Measurements from ENCODE around the gene CLHC1. TPM values are rescaled to one million over a fixed set of nuclear protein-coding genes. Genes with fewer than 3 reads are reported as not detected.
A peak's percentile ranks its signal among the peaks of the same experiment; 100 is the strongest.

CLHC1 gene
- polyA plus RNA-seq, 4 donors, result 3.2 to 16.2 (median 3.5) TPM

DNA sequence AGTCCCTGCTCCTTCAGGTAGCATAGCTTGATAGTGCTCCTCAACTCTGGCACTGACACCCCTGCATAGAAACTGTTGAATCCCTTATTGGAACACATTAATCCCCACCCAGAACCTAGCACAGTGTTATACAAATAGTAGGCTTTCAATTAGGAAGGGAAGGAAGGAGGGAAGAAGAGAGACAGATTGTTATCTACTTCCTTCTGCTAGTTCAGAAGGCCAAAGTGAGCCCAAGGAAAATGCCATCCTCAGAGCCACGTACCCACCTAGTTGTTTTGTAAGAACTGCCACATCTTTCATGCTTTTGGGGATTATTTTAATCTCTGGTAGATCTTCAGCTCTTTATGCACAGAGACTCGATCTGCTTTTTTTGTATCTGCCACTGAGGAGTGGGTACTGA is 75.1 kb downstream of the CLHC1 start:
- H3K4me1 ChIP-seq (ENCODE audit: control insufficient read depth in 3 of 3, insufficient read depth in 2 of 3, low read depth in 1 of 3, low read length in 2 of 3), result peaks cover 7 to 67% (median 24%) of the 10 kb centered on the region in 3 donors
- 57 to 75% (median 73%) methylated on average over 2 of the region's 2 CpGs for WGBS, 3 donors
- H3K27me3 ChIP-seq (ENCODE audit: control insufficient read depth in 3 of 3, insufficient read depth in 3 of 3, low read length in 3 of 3), result no peaks in the 10 kb centered on the region
- H3K9me3 ChIP-seq (ENCODE audit: control insufficient read depth in 2 of 2, insufficient read depth in 1 of 2, low read depth in 1 of 2, low read length in 1 of 2), result no peaks in the 10 kb centered on the region
- FAIRE-seq, result no peak
- no peak overlapping the region for H3K4me3 ChIP-seq (ENCODE audit: low read depth in 1 of 3, low read length in 3 of 3)
- H3K36me3 ChIP-seq (ENCODE audit: control insufficient read depth in 3 of 3, insufficient read depth in 2 of 3, low read depth in 1 of 3, low read length in 3 of 3), result no peaks in the 10 kb centered on the region
- DNase-seq, result no peak
- H3K27ac ChIP-seq (ENCODE audit: low read depth in 1 of 3, low read length in 2 of 3), result peak overlapping the region in 1 of 3 donors; percentile 19

DNA sequence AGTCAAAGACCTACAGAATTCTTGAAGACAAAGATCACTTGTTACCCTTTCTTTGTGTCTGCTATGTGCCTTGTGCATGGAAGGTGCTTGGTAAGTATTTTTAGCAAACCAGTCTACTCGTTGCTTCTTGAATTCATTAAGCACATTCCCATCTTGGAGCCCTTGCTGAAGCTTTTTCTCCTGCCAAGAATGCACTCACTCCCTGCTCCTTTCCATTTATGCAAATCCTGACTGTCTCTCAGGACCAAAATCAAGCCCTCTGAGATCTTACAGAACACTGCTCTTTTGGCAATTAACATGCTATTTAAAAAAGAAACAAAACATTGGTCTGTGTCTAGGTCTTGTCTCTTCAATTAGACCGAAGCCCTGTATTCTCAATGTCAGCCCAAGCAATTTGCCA is 75.8 kb downstream of the CLHC1 start:
- Histone ChIP-seq H3K27me3 (ENCODE audit: control insufficient read depth in 3 of 3, insufficient read depth in 3 of 3, low read length in 3 of 3) (no peaks in the 10 kb centered on the region), H3K4me3 (ENCODE audit: low read depth in 1 of 3, low read length in 3 of 3) (no peak overlapping the region), H3K4me1 (ENCODE audit: control insufficient read depth in 3 of 3, insufficient read depth in 2 of 3, low read depth in 1 of 3, low read length in 2 of 3) (peaks cover 7 to 67% (median 24%) of the 10 kb centered on the region in 3 donors), H3K36me3 (ENCODE audit: control insufficient read depth in 3 of 3, insufficient read depth in 2 of 3, low read depth in 1 of 3, low read length in 3 of 3) (no peaks in the 10 kb centered on the region), H3K9me3 (ENCODE audit: control insufficient read depth in 2 of 2, insufficient read depth in 1 of 2, low read depth in 1 of 2, low read length in 1 of 2) (no peaks in the 10 kb centered on the region), H3K27ac (ENCODE audit: low read depth in 1 of 3, low read length in 2 of 3) (peak overlapping the region in 1 of 3 donors; percentile 19)
- FAIRE-seq (no peak), DNase-seq (no peak)
- WGBS, 3 donors, result 59 to 66% (median 64%) methylated on average over 2 of the region's 2 CpGs

DNA sequence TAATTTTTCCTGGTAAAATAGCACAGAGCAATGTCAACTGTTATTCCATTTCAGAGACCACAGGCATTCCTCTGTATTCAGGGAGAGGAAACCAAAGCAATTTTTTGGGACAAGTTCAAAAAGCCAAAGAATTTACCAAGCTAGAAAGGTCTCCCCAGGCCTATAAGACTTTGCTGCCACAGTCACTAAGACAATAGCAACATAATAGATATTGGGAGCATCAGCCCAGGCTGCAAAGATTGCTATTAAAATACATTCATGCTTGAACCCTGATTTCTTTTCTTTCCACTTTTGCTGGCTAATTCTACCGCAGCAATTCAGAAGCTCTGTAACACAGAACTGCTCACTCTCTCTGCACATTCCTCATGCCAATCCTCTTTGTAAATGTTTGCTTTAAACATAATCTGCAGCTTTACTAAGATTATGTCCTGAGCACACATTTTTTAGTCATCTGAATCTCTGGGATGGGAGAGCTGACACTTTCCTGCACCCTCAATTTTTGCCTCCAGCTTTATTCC is 76.3 kb downstream of the CLHC1 start:
- Histone ChIP-seq H3K4me1 (ENCODE audit: control insufficient read depth in 3 of 3, insufficient read depth in 2 of 3, low read depth in 1 of 3, low read length in 2 of 3) (peaks cover 7 to 67% (median 24%) of the 10 kb centered on the region in 3 donors), H3K27ac (ENCODE audit: low read depth in 1 of 3, low read length in 2 of 3) (no peak overlapping the region), H3K9me3 (ENCODE audit: control insufficient read depth in 2 of 2, insufficient read depth in 1 of 2, low read depth in 1 of 2, low read length in 1 of 2) (no peaks in the 10 kb centered on the region), H3K4me3 (ENCODE audit: low read depth in 1 of 3, low read length in 3 of 3) (no peak overlapping the region), H3K27me3 (ENCODE audit: control insufficient read depth in 3 of 3, insufficient read depth in 3 of 3, low read length in 3 of 3) (no peaks in the 10 kb centered on the region), H3K36me3 (ENCODE audit: control insufficient read depth in 3 of 3, insufficient read depth in 2 of 3, low read depth in 1 of 3, low read length in 3 of 3) (no peaks in the 10 kb centered on the region)
- 59 to 65% (median 63%) methylated on average over 1 of the region's 1 CpG for WGBS, 3 donors
- DNase-seq (no peak), FAIRE-seq (no peak)

DNA sequence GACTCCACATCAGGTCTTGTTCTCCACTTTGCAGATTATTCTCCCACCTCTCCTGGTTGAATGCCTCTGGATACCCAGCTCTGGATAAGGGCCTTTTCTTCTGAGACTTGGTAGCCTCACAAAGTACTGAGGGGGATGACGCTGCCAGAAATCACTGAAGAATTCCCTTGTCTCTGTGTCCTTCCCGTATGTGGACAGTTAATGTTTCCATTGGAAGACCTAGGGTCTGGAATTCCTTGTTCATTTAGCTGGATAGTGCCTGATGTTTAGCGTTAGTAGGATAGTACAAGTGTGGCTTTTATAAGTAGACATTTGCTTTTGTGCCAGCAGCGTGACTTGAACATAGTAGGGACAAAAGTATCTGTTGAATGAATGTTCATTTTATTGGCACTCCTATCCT is 76.9 kb downstream of the CLHC1 start:
- no peaks in the 10 kb centered on the region for H3K9me3 ChIP-seq (ENCODE audit: control insufficient read depth in 2 of 2, insufficient read depth in 1 of 2, low read depth in 1 of 2, low read length in 1 of 2)
- no peak for FAIRE-seq
- peaks cover 7 to 67% (median 24%) of the 10 kb centered on the region in 3 donors for H3K4me1 ChIP-seq (ENCODE audit: control insufficient read depth in 3 of 3, insufficient read depth in 2 of 3, low read depth in 1 of 3, low read length in 2 of 3)
- no peak overlapping the region for H3K27ac ChIP-seq (ENCODE audit: low read depth in 1 of 3, low read length in 2 of 3)
- 80 to 88% (median 87%) methylated on average over 4 of the region's 4 CpGs for whole genome bisulfite sequencing, 3 donors
- H3K4me3 ChIP-seq (ENCODE audit: low read depth in 1 of 3, low read length in 3 of 3), result no peak overlapping the region
- H3K27me3 ChIP-seq (ENCODE audit: control insufficient read depth in 3 of 3, insufficient read depth in 3 of 3, low read length in 3 of 3), result no peaks in the 10 kb centered on the region
- DNase-seq, result no peak
- no peaks in the 10 kb centered on the region for H3K36me3 ChIP-seq (ENCODE audit: control insufficient read depth in 3 of 3, insufficient read depth in 2 of 3, low read depth in 1 of 3, low read length in 3 of 3)

DNA sequence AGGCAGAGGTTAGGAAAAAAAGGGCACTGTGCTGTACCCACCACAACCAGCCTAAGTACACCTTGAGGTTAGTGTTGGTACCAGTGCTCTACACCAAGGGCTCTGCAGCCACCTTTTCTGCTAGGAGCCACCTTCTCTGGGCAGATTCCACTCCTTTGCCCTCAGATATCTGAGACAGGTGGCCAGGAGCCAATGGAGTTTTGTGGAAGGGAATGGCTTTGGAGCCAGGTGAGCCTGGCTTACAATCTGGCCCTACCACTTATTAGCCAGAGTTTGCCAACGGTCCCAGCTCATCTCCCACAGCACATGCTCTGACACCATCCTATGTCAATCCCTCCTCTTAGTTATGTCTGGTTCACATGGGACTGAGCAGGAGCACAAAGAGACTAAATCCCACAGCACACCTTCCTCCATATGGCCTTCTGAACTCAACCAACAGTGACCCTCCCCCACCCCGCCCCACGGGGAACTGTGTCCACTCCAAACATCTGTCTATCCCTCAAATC is 77.5 kb downstream of the CLHC1 start:
- H3K27ac ChIP-seq (ENCODE audit: low read depth in 1 of 3, low read length in 2 of 3), result peak overlapping the region in 1 of 3 donors; percentile 59
- DNase-seq, result no peak

DNA sequence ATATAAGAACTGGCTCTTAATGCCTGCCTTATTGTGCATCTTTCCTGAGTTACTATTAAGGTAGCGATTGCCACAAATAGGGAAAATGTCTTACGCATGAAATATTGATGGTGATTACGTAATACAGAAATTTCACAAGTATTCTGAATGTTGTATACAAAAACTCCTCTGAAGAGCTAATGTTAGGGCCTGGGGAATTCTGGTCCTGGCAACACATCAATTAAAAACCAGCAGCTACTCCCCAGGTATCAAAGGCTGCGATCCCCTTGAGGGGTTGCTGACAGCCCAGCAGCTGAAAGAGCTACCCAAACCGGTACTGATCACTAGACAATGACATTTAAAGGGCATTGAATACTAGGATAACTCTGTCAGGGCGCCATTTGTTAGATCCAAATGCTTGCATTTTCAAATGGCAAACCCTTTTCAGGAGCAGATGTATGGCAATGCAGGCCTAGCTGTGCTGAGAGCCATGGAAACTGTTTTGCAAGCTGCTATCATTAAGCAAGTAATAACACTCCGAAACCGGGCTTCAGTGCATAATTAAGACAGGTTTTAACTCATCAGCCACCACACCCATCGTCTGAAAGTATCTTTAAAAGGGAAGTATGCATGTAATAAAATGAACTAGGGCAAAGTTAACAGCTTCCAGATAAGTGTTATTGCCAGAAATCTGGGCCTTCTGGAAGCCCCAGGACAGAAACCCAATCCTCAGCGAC is 78.4 kb downstream of the CLHC1 start:
- peaks cover 7 to 58% (median 19%) of the 10 kb centered on the region in 3 donors for H3K4me1 ChIP-seq (ENCODE audit: control insufficient read depth in 3 of 3, insufficient read depth in 2 of 3, low read depth in 1 of 3, low read length in 2 of 3)
- FAIRE-seq, result no peak
- no peaks in the 10 kb centered on the region for H3K27me3 ChIP-seq (ENCODE audit: control insufficient read depth in 3 of 3, insufficient read depth in 3 of 3, low read length in 3 of 3)
- no peak overlapping the region for H3K4me3 ChIP-seq (ENCODE audit: low read depth in 1 of 3, low read length in 3 of 3)
- H3K36me3 ChIP-seq (ENCODE audit: control insufficient read depth in 3 of 3, insufficient read depth in 2 of 3, low read depth in 1 of 3, low read length in 3 of 3), result no peaks in the 10 kb centered on the region
- 32 to 61% (median 49%) methylated on average over 10 of the region's 10 CpGs for WGBS, 3 donors
- no peaks in the 10 kb centered on the region for H3K9me3 ChIP-seq (ENCODE audit: control insufficient read depth in 2 of 2, insufficient read depth in 1 of 2, low read depth in 1 of 2, low read length in 1 of 2)
- peak overlapping the region in 2 of 3 donors; percentile 28 to 59 for H3K27ac ChIP-seq (ENCODE audit: low read depth in 1 of 3, low read length in 2 of 3)
- DNase-seq, result peak; percentile 58 to 78

More for the DNA sequence above, 77.5 kb downstream of the CLHC1 start:
- Histone ChIP-seq H3K4me3 (ENCODE audit: low read depth in 1 of 3, low read length in 3 of 3) (no peak overlapping the region), H3K36me3 (ENCODE audit: control insufficient read depth in 3 of 3, insufficient read depth in 2 of 3, low read depth in 1 of 3, low read length in 3 of 3) (no peaks in the 10 kb centered on the region), H3K9me3 (ENCODE audit: control insufficient read depth in 2 of 2, insufficient read depth in 1 of 2, low read depth in 1 of 2, low read length in 1 of 2) (no peaks in the 10 kb centered on the region), H3K27me3 (ENCODE audit: control insufficient read depth in 3 of 3, insufficient read depth in 3 of 3, low read length in 3 of 3) (no peaks in the 10 kb centered on the region), H3K4me1 (ENCODE audit: control insufficient read depth in 3 of 3, insufficient read depth in 2 of 3, low read depth in 1 of 3, low read length in 2 of 3) (peaks cover 7 to 66% (median 24%) of the 10 kb centered on the region in 3 donors)
- FAIRE-seq, result no peak
- whole genome bisulfite sequencing, 3 donors, result 50 to 76% (median 59%) methylated on average over 3 of the region's 3 CpGs

DNA sequence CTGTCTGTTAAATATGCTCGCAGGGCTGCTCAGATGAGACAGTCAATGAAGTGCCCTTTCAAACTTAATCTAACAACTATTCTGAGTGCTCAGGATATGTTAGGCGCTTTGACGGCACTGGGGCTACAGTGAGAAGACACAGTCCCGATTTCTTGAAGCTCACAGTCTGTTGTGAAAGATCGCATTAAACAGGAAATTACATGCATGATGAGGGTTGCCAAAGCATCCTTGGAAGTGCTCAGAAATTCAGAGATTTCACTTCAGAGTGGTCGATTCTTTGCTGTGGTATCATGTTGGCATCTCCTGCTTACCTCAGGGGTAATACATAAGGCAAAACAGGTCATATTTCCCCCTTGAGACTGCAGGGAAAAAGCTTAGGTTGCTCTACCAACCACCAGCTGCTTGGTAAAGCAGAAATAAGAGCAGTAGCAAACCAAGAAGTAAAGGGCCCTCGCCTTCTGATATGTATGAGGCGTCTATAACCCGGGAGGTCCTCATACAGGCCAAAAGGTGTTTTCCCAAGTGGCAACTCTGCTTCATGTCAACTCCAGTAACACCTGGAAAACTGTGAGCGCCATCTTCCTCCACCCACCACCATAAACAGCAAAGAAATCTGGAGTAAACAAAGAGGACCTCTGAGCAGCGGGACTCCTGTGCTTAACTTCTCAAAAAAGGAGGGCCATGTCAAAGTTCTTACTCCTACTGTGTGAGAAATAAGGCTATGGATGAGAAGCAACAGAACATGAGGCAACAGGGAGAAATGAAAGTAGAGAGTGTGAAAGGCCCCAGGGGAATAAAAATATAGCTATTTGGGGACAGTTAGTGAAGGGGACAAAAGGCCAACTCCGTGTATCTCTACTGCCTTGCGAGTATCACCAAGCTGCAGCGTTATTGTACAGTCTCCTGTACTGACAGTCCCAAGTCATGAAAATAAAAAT is 79.3 kb downstream of the CLHC1 start:
- no peak overlapping the region for H3K4me3 ChIP-seq (ENCODE audit: low read depth in 1 of 3, low read length in 3 of 3)
- H3K27ac ChIP-seq (ENCODE audit: low read depth in 1 of 3, low read length in 2 of 3), result peak overlapping the region in 1 of 3 donors; percentile 12
- no peaks in the 10 kb centered on the region for H3K9me3 ChIP-seq (ENCODE audit: control insufficient read depth in 2 of 2, insufficient read depth in 1 of 2, low read depth in 1 of 2, low read length in 1 of 2)
- FAIRE-seq (no peak), DNase-seq (no peak)
- H3K36me3 ChIP-seq (ENCODE audit: control insufficient read depth in 3 of 3, insufficient read depth in 2 of 3, low read depth in 1 of 3, low read length in 3 of 3), result no peaks in the 10 kb centered on the region
- WGBS, 3 donors, result 78 to 82% (median 78%) methylated on average over 14 of the region's 14 CpGs
- H3K27me3 ChIP-seq (ENCODE audit: control insufficient read depth in 3 of 3, insufficient read depth in 3 of 3, low read length in 3 of 3), result no peaks in the 10 kb centered on the region
- H3K4me1 ChIP-seq (ENCODE audit: control insufficient read depth in 3 of 3, insufficient read depth in 2 of 3, low read depth in 1 of 3, low read length in 2 of 3), result peaks cover 7 to 50% (median 15%) of the 10 kb centered on the region in 3 donors

DNA sequence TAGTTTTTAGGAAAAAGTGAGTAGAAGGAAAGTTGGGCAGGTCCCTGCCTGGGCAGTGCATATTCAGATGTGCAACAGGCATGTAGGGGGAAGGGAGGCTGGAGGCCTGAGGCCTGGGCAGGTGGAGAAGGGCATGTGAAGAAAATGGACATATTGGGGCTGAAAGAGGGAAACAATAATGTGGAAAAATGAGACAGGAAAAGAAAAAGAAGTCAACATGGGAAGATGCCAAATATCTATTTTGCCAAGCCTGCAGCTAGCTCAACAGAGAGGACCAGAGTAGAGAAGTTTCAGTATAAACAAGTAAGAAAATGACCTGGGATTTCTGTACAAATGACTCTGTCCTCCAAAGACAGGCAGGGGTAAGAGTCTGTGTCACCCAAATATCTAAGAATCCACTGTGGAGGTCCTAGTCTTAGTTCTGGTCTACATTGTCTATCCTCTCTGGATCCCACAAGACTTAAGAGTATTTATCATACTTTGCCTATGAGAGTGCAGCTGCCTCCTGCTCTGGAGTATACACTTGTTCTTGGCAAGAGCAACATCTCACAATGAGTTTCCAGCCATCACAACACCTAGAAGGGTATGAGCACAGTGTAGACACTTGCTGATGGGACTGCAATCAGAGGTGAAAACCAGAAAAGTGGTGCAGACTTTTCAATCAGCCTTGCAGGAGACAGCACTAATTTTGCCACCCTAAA is 80.2 kb downstream of the CLHC1 start:
- Histone ChIP-seq H3K4me3 (ENCODE audit: low read depth in 1 of 3, low read length in 3 of 3) (no peak overlapping the region), H3K4me1 (ENCODE audit: control insufficient read depth in 3 of 3, insufficient read depth in 2 of 3, low read depth in 1 of 3, low read length in 2 of 3) (peaks cover 5 to 41% (median 12%) of the 10 kb centered on the region in 3 donors), H3K9me3 (ENCODE audit: control insufficient read depth in 2 of 2, insufficient read depth in 1 of 2, low read depth in 1 of 2, low read length in 1 of 2) (no peaks in the 10 kb centered on the region), H3K27ac (ENCODE audit: low read depth in 1 of 3, low read length in 2 of 3) (no peak overlapping the region), H3K27me3 (ENCODE audit: control insufficient read depth in 3 of 3, insufficient read depth in 3 of 3, low read length in 3 of 3) (no peaks in the 10 kb centered on the region), H3K36me3 (ENCODE audit: control insufficient read depth in 3 of 3, insufficient read depth in 2 of 3, low read depth in 1 of 3, low read length in 3 of 3) (no peaks in the 10 kb centered on the region)
- FAIRE-seq (no peak), DNase-seq (no peak)
